ENCODE results near the gene ARRB1. TPM values are rescaled to one million over a fixed set of nuclear protein-coding genes. Genes with fewer than 3 reads are reported as not detected.

Gene ARRB1
- total and polyA plus RNA-seq, 2 of the 13 experiments (the other 11 are each of a cell fraction or from before 2014, with no cell fraction given) = 22.5 to 35.7 TPM

DNA sequence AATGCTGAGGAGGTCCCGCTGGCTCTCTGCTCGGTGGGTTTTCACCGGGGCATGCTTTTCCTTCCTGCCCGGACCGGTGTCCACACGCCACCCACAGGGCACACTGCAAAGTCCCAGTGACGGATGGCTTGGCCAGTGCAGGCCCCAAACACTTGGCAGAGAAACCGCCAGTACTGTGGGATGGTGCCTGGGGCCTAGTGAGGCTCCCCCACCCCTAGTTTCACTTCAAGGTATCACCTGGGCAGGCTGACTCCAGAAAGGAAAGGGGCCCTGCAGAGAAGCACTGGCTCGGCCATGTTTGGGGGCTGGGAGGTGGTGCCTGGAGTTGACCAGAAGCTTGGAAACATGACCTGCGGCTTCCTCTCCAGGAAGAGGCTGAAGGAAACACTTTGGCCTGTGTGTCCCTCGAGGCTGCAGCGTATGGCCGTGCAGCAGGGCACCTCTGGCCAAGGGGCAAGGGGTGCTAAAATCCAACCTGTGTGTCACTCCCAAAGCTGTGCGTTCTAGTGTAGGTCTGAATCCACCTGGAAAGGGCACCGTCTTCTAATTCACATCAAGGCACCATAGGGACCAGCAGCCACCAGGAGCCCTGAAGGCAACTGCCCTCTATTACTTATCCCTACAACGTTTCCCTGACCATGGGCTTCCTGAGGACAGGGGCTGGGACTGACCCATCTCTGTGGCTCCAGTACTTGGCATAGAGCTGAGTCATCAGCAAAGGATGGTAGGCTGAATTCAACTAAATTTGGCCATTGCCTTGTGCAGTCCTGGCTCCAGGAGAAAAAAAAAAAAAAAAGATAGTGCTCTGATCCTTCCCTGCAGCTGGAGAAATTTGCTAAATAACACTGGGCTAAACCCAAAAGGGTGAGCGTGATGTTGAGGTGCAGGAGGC lies 88.3 kb downstream of the ARRB1 start (continued):
- TF ChIP-seq, protein P1, sequence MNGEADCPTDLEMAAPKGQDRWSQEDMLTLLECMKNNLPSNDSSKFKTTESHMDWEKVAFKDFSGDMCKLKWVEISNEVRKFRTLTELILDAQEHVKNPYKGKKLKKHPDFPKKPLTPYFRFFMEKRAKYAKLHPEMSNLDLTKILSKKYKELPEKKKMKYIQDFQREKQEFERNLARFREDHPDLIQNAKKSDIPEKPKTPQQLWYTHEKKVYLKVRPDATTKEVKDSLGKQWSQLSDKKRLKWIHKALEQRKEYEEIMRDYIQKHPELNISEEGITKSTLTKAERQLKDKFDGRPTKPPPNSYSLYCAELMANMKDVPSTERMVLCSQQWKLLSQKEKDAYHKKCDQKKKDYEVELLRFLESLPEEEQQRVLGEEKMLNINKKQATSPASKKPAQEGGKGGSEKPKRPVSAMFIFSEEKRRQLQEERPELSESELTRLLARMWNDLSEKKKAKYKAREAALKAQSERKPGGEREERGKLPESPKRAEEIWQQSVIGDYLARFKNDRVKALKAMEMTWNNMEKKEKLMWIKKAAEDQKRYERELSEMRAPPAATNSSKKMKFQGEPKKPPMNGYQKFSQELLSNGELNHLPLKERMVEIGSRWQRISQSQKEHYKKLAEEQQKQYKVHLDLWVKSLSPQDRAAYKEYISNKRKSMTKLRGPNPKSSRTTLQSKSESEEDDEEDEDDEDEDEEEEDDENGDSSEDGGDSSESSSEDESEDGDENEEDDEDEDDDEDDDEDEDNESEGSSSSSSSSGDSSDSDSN (CRISPR knock-in tag; IDR thresholded peaks at IDR 0.05) = no peak
- TF ChIP-seq SAFB2 (CRISPR knock-in tag; IDR thresholded peaks at IDR 0.05; ENCODE audit: borderline replicate concordance, low read depth) (peak; percentile 41; the same call in 1 of the 2 replicates), ELF1 (CRISPR knock-in tag; IDR thresholded peaks at IDR 0.05) (no peak), RBM22 (optimal IDR thresholded peaks at IDR 0.05; ENCODE audit: low read length) (peak; percentile 61), DNMT1 (CRISPR knock-in tag; IDR thresholded peaks at IDR 0.05) (no peak), ZSCAN12 (CRISPR knock-in tag; IDR thresholded peaks at IDR 0.05) (no peak), SATB2 (CRISPR knock-in tag; IDR thresholded peaks at IDR 0.05) (no peak), SOX5 (CRISPR knock-in tag; IDR thresholded peaks at IDR 0.05; ENCODE audit: borderline replicate concordance) (no peak), AGO1 (IDR thresholded peaks at IDR 0.05; ENCODE audit: low read depth, low read length, poor library complexity, severe bottlenecking) (peak; percentile 93), KDM2A (CRISPR knock-in tag; IDR thresholded peaks at IDR 0.05; ENCODE audit: borderline replicate concordance, low read depth) (peak; percentile 66; the same call in 1 of the 2 replicates), STAG1 (CRISPR knock-in tag; IDR thresholded peaks at IDR 0.05) (no peak), SPEN (CRISPR knock-in tag; IDR thresholded peaks at IDR 0.05; ENCODE audit: low read depth) (0 out of 2 replicates have a peak, but pooled peaks have one; percentile 31), TBL1XR1 (IDR thresholded peaks at IDR 0.05; ENCODE audit: borderline replicate concordance, low read length, partially characterized antibody) (no peak), MAFF (IDR thresholded peaks at IDR 0.05; ENCODE audit: low read depth, low read length) (0 out of 2 replicates have a peak, but pooled peaks have one; percentile 32), ZNF33B (CRISPR knock-in tag; IDR thresholded peaks at IDR 0.05) (no peak), MBD4 (IDR thresholded peaks at IDR 0.05; ENCODE audit: borderline replicate concordance, low read length) (0 out of 2 replicates have a peak, but pooled peaks have one; percentile 20), ZNF660 (CRISPR knock-in tag; IDR thresholded peaks at IDR 0.05; ENCODE audit: borderline replicate concordance, low read depth) (no peak)
- TF ChIP-seq, protein P2, sequence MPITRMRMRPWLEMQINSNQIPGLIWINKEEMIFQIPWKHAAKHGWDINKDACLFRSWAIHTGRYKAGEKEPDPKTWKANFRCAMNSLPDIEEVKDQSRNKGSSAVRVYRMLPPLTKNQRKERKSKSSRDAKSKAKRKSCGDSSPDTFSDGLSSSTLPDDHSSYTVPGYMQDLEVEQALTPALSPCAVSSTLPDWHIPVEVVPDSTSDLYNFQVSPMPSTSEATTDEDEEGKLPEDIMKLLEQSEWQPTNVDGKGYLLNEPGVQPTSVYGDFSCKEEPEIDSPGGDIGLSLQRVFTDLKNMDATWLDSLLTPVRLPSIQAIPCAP (CRISPR knock-in tag; IDR thresholded peaks at IDR 0.05; ENCODE audit: low read depth) = no peak
- TF ChIP-seq, protein P3, sequence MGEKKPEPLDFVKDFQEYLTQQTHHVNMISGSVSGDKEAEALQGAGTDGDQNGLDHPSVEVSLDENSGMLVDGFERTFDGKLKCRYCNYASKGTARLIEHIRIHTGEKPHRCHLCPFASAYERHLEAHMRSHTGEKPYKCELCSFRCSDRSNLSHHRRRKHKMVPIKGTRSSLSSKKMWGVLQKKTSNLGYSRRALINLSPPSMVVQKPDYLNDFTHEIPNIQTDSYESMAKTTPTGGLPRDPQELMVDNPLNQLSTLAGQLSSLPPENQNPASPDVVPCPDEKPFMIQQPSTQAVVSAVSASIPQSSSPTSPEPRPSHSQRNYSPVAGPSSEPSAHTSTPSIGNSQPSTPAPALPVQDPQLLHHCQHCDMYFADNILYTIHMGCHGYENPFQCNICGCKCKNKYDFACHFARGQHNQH (CRISPR knock-in tag; IDR thresholded peaks at IDR 0.05) = no peak
- TF ChIP-seq, protein P4, sequence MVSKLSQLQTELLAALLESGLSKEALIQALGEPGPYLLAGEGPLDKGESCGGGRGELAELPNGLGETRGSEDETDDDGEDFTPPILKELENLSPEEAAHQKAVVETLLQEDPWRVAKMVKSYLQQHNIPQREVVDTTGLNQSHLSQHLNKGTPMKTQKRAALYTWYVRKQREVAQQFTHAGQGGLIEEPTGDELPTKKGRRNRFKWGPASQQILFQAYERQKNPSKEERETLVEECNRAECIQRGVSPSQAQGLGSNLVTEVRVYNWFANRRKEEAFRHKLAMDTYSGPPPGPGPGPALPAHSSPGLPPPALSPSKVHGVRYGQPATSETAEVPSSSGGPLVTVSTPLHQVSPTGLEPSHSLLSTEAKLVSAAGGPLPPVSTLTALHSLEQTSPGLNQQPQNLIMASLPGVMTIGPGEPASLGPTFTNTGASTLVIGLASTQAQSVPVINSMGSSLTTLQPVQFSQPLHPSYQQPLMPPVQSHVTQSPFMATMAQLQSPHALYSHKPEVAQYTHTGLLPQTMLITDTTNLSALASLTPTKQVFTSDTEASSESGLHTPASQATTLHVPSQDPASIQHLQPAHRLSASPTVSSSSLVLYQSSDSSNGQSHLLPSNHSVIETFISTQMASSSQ (IDR thresholded peaks at IDR 0.05; ENCODE audit: low read depth) = no peak
- TF ChIP-seq, protein P4 (CRISPR knock-in tag; IDR thresholded peaks at IDR 0.05; ENCODE audit: borderline replicate concordance) = no peak
